WI38 (cell line): ENCODE measurements around the gene CRYGN.

ENCODE experiments used
- H3K4me3 ChIP-seq: 2 replicates; pipeline ENCODE4 v1.5.1; 2011; ENCODE audit warnings: low read depth, mild to moderate bottlenecking, control low read depth, low read length
- TF ChIP-seq, protein P1 (sequence below): IDR thresholded peaks from 2 replicates; pipeline ENCODE4 v1.5.1; 2012; ENCODE audit warnings: low read depth, mild to moderate bottlenecking, control low read depth, low read length

CRYGN gene

DNA sequence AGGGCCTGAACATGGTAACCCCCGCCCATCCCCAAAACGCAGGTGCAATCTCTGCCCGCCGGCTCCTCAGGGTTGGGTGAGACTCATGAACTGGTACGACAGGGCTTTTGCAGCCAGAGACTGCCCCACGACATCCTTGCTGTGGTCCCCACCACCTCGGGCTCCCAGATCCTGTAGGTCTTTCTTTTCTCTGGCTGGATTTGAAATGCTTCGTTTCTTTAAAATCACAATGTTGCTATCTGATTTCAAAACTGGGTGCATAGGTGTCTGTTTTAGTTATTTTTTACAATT, 52.0 kb downstream of the CRYGN start:
- H3K4me3 ChIP-seq = no peak overlapping the region
- TF ChIP-seq, protein P1, sequence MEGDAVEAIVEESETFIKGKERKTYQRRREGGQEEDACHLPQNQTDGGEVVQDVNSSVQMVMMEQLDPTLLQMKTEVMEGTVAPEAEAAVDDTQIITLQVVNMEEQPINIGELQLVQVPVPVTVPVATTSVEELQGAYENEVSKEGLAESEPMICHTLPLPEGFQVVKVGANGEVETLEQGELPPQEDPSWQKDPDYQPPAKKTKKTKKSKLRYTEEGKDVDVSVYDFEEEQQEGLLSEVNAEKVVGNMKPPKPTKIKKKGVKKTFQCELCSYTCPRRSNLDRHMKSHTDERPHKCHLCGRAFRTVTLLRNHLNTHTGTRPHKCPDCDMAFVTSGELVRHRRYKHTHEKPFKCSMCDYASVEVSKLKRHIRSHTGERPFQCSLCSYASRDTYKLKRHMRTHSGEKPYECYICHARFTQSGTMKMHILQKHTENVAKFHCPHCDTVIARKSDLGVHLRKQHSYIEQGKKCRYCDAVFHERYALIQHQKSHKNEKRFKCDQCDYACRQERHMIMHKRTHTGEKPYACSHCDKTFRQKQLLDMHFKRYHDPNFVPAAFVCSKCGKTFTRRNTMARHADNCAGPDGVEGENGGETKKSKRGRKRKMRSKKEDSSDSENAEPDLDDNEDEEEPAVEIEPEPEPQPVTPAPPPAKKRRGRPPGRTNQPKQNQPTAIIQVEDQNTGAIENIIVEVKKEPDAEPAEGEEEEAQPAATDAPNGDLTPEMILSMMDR = no peak

DNA sequence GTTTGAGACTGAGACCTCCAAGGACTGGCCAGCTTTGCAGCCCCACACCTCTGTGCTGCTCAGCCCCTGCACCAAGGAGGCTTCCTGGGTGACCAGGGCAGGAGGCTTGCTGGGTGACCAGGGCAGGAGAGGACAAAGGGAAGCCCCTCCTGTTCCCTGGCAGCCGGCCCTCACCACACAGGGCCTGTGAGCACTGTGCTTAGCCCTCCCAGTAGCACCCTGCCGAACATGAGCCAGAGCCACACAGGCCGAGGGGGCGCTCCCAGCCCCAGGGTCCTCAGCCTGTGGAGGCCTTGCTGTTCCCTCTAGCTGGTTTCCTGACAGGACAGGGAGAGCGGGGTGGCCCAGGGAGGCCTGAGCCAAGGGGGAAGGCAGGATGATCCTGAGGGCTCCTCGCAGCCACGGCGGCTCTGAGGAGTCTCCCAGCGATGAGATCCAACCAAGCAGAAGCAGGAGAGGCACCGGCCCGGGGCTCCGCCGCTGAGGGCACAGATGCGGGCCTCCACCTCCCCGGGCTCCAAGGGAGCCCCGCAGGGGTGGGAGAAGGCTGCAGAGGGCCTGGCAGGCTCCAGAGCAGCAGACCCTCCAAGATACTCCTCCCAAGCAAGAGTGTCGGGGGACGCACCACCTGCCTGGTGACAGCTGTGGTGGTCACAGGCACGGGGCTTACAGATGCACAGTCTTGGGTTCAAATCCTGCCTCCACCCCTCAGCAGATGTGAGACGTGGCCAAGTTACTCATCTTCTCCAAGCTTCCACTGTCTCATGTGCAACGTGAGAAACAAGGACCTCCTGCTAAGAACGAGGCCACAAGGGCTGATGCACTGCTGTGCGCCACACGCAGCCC, 52.6 kb downstream of the CRYGN start:
- TF ChIP-seq, protein P1 = no peak
- H3K4me3 ChIP-seq = no peak overlapping the region

DNA sequence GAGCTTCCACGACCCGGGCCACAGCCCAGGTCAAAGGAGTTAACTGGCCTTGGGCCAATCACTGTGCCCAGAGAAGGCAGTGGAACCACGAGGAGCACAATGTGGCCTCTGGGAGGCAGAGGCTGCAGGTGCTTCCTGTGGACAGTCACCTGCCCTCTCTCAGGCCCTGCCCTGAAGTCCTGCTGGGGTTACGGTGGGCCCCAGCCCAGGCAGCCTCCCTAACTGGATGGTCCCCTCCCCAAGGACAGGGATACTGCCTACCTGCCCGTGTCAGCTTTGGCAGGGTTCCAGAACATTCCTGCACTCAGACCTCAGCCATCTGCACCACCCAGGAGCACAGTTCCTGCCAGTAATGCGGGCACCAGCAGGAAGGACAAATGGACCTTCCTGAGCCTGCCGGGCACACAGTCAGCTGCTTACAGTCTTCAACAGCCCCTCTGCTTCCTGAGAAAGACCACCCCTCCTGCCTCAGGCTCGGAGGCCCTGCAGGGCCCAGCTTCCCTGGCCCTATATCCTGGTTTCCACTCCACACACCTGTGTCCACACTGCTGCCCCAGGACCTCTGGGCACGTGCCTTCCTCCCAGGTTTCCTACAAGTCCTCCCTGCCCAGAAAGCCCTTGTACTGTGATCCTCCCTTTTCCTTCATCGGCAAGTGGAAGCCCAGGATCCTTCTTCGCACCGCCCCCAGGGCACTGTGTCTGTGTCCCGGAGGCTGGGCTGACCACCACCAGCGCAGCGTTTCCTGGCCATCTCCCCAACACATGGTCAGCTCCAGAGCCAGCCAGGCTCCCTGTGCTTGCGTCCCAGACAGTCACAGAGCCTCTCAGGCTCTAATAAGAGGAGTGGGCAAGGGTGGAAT, 53.4 kb downstream of the CRYGN start:
- TF ChIP-seq, protein P1 = no peak
- H3K4me3 ChIP-seq = no peak overlapping the region

DNA sequence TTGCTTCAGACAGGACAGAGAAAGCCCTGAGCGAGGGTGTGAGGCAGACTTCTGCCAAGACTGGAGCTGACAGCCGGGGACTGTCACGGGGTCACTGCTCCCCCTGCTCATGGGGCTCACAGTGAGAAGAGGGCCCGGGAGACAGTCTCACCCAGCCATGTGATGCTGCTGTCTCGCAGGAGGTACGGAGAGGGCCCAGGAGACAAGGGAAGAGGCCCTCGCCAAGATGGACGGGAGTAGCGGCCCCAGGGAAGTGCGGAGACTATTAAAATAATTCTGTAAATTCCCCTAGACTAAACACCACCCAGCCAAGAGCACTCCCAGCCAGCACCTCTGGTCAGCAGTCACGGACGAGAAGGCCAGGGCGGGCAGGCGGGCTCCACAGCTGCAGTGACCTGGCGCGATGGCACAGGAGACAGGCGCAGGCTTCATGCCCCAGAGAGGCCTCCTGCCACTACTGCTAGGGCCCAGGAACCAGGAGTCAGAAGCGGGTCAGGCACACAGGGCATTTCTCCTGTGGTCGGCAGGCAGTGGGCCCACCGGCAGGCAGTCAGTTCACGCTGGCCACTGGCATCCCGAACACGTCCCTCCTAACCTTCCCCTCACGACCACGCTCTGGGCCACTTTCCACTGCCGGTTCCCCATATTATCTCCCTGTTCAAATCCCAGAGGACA, 54.2 kb downstream of the CRYGN start:
- TF ChIP-seq, protein P1 = no peak
- H3K4me3 ChIP-seq = no peak overlapping the region

DNA sequence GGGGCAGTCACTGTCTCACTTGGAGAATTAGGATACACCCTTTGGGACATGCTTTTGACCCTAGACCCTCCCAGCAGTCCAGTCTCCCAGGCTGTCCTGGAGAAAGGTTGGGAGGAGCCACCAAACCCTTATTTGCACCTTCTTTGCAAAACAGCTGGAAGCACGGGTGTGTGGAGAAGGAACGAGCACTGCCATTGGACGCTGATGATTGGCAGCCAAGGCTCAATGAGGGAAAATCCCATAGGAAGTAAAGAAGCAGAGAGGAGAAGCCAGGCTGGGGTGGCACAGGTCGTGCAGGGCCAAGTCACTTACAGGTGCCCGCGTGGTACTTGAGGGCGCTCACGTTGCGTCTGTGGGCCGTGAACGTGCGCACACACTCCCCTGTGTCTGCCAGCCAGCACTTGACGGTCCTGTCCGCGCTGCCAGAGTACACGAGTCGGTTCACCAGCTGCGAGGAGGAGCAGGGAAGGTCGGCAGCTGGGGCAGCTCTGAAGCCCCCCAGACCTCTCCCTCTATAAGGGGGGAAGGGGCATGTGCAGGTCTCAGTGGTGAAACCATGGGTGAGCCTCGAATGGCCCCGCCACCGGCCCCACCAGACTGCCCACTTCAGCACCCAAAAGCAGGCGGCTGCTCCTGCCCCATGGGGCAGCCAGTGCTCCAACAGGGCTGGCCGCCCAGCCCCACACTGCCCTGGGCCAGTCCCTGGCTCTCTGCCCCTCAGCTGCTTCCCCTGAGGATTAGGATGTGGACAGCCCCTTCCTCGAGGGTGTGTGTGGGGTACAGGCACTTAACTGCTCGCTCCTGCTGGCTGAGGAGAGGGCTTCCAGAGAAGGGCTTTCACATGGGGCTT, 54.9 kb downstream of the CRYGN start:
- H3K4me3 ChIP-seq = no peak overlapping the region
- TF ChIP-seq, protein P1 = no peak

DNA sequence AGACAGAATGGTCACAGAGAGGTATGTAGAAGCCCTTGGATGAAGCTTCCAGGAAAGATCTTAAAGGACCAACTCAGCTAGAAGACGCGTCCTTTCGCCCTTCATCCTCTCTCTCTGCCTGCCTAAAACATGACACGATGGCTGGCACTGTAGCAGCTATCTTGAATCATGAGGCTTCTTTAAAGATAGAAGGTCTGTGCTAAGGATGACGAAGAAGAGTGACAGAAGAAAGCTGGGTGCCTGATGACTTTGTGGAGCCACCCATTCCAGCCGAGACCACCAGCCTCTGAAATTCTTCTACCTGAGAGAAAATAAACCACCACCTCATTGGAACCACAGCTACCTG, 55.6 kb downstream of the CRYGN start:
- TF ChIP-seq, protein P1 = no peak
- no peak overlapping the region for H3K4me3 ChIP-seq
